H1 (cell line): Measurements from ENCODE around the gene CAST. TPM values are rescaled to one million over a fixed set of nuclear protein-coding genes. Genes with fewer than 3 reads are reported as not detected.

ENCODE experiments used
- CTCF ChIA-PET: fragments of 300-600 bp; sonication (Branson Sonifier 250); formaldehyde crosslinking; loops from one replicate; lab custom pipeline; 2021; ENCODE audit not compliant: partially characterized antibody; lab: Charles Lee
- POLR2A ChIA-PET: fragments of 300-600 bp; sonication (Branson Sonifier 250); formaldehyde crosslinking; loops from one replicate; lab custom pipeline; 2021; ENCODE audit warnings: inconsistent platforms; ENCODE audit not compliant: partially characterized antibody; lab: Charles Lee
- DNase-seq, 2 experiments: peaks; one replicate each; pipeline versions ENCODE4 v3.0.0 to v3.0.0-alpha.2; 2010 to 2022; ENCODE audit warnings: low spot score in 2 of 2, low read depth in 1 of 2, mixed read lengths in 1 of 2
- FAIRE-seq: peaks from 2 replicates; lab custom pipeline; 2011; peaks lifted over from hg19 to GRCh38; lab: Jason Lieb, UNC
- H2AFZ ChIP-seq: 2 replicates; pipeline ENCODE4 v1.8.1; 2012; ENCODE audit warnings: low read length, inconsistent platforms
- H2AK5ac ChIP-seq: 2 replicates; pipeline ENCODE4 v1.6.1; 2013; ENCODE audit warnings: low read depth, low read length
- H2BK120ac ChIP-seq: replicated peaks from 2 replicates; pipeline ENCODE3; 2013; ENCODE audit warnings: low read depth, low read length, inconsistent platforms
- H2BK12ac ChIP-seq: 2 replicates; pipeline ENCODE4 v1.6.1; 2013; ENCODE audit warnings: low read depth, low read length
- H2BK15ac ChIP-seq: 2 replicates; pipeline ENCODE4 v1.6.1; 2013; ENCODE audit warnings: low read length
- H2BK20ac ChIP-seq: 2 replicates; pipeline ENCODE4 v1.6.1; 2013; ENCODE audit warnings: low read length
- H2BK5ac ChIP-seq: 2 replicates; pipeline ENCODE4 v1.6.1; 2013; ENCODE audit warnings: low read depth, low read length
- H3K14ac ChIP-seq: 2 replicates; pipeline ENCODE4 v1.6.1; 2013; ENCODE audit warnings: inconsistent platforms; ENCODE audit not compliant: insufficient read length
- H3K18ac ChIP-seq: 2 replicates; pipeline ENCODE4 v1.6.1; 2013; ENCODE audit warnings: low read length; ENCODE audit errors: extremely low read depth
- H3K23ac ChIP-seq: 2 replicates; pipeline ENCODE4 v1.6.1; 2013; ENCODE audit warnings: inconsistent platforms; ENCODE audit not compliant: insufficient read length
- H3K23me2 ChIP-seq: 2 replicates; pipeline ENCODE4 v1.6.1; 2013; ENCODE audit warnings: low read depth, low read length
- H3K27ac ChIP-seq: 2 replicates; pipeline ENCODE4 v1.6.1; 2011; ENCODE audit warnings: low read depth, low read length, inconsistent platforms
- H3K27me3 ChIP-seq, 4 experiments: replicated peaks in 1 of 4; 1 replicate in 1 of 4; 2 replicates in 3 of 4; pipeline versions ENCODE4 v1.6.1 to v1.8.1; 2011 to 2013; ENCODE audit warnings: low read length in 3 of 4, mild to moderate bottlenecking in 3 of 4, inconsistent platforms in 2 of 4, mixed read lengths in 2 of 4, moderate library complexity in 1 of 4; ENCODE audit not compliant: control insufficient read depth in 3 of 4, insufficient read depth in 3 of 4; ENCODE audit errors: extremely low read depth in 1 of 4
- H3K36me3 ChIP-seq, 4 experiments: 2 replicates each; pipeline versions ENCODE4 v1.6.1 to v1.8.1; 2011 to 2013; ENCODE audit warnings: mild to moderate bottlenecking in 4 of 4, low read length in 3 of 4, moderate library complexity in 2 of 4, control low read depth in 1 of 4, inconsistent platforms in 1 of 4; ENCODE audit not compliant: insufficient read depth in 4 of 4, control insufficient read depth in 2 of 4
- H3K4ac ChIP-seq: replicated peaks from 2 replicates; pipeline ENCODE3; 2013; ENCODE audit warnings: low read length, low read depth, mixed read lengths, inconsistent platforms; ENCODE audit not compliant: insufficient read length
- H3K4me1 ChIP-seq, 4 experiments: replicated peaks in 1 of 4; 1 replicate in 1 of 4; 2 replicates in 3 of 4; pipeline versions ENCODE4 v1.6.1 to v1.8.1; 2011 to 2013; ENCODE audit warnings: low read length in 3 of 4, inconsistent platforms in 2 of 4, mixed read lengths in 1 of 4; ENCODE audit not compliant: insufficient read depth in 4 of 4, control insufficient read depth in 3 of 4
- H3K4me2 ChIP-seq, 2 experiments: 2 replicates each; pipeline versions ENCODE4 v1.6.1 to v1.8.1; 2011 to 2013; ENCODE audit warnings: low read depth in 2 of 2, low read length in 2 of 2, control low read depth in 1 of 2, inconsistent platforms in 1 of 2, mild to moderate bottlenecking in 1 of 2; ENCODE audit not compliant: insufficient read depth in 1 of 2
- H3K4me3 ChIP-seq, 4 experiments: fragments of 200-600, 300-600 bp in 1 of 4; sonication (generic), shearing (Covaris generic), sonication (Bioruptor Twin) in 1 of 4; 2 replicates each; pipeline versions ENCODE4 v1.5.1 to v1.8.1; 2011 to 2016; ENCODE audit warnings: low read length in 4 of 4, low read depth in 3 of 4, control low read depth in 2 of 4, inconsistent platforms in 2 of 4, mild to moderate bottlenecking in 2 of 4, mixed read lengths in 1 of 4, moderate library complexity in 1 of 4; ENCODE audit not compliant: insufficient read depth in 2 of 4; ENCODE audit errors: extremely low read depth in 1 of 4
- H3K56ac ChIP-seq: replicated peaks from 2 replicates; pipeline ENCODE3; 2013; ENCODE audit warnings: low read depth, mild to moderate bottlenecking, mixed read lengths, low read length, inconsistent platforms; ENCODE audit not compliant: insufficient read length
- H3K79me1 ChIP-seq: 2 replicates; pipeline ENCODE4 v1.6.1; 2013; ENCODE audit warnings: low read depth, low read length, control low read depth
- H3K79me2 ChIP-seq, 2 experiments: 2 replicates each; pipeline versions ENCODE4 v1.6.1 to v1.8.1; 2012 to 2013; ENCODE audit warnings: low read length in 2 of 2, mild to moderate bottlenecking in 2 of 2, inconsistent platforms in 1 of 2; ENCODE audit not compliant: insufficient read depth in 2 of 2, control insufficient read depth in 1 of 2
- H3K9ac ChIP-seq, 4 experiments: replicated peaks in 1 of 4; 1 replicate in 1 of 4; 2 replicates in 3 of 4; pipeline versions ENCODE4 v1.6.1 to v1.8.1; 2011 to 2013; ENCODE audit warnings: low read depth in 3 of 4, low read length in 3 of 4, control low read depth in 2 of 4, mild to moderate bottlenecking in 2 of 4, moderate library complexity in 2 of 4, inconsistent platforms in 1 of 4; ENCODE audit errors: extremely low read depth in 1 of 4
- H3K9me3 ChIP-seq, 2 experiments: 2 replicates each; pipeline versions ENCODE4 v1.6.1 to v1.8.1; 2012 to 2013; ENCODE audit warnings: mild to moderate bottlenecking in 2 of 2, moderate library complexity in 2 of 2, control low read depth in 1 of 2, inconsistent platforms in 1 of 2, low read depth in 1 of 2, low read length in 1 of 2, mixed read lengths in 1 of 2; ENCODE audit not compliant: insufficient read depth in 2 of 2
- H4K20me1 ChIP-seq, 2 experiments: replicated peaks in 1 of 2; 2 replicates each; pipeline versions ENCODE3 to v1.8.1; 2011 to 2013; ENCODE audit warnings: inconsistent platforms in 2 of 2, low read length in 2 of 2, mild to moderate bottlenecking in 1 of 2; ENCODE audit not compliant: insufficient read depth in 2 of 2, control insufficient read depth in 1 of 2
- H4K5ac ChIP-seq: 2 replicates; pipeline ENCODE4 v1.6.1; 2013; ENCODE audit warnings: low read length, low read depth, mixed read lengths, inconsistent platforms; ENCODE audit not compliant: insufficient read length
- H4K8ac ChIP-seq: 2 replicates; pipeline ENCODE4 v1.8.0; 2013; ENCODE audit warnings: mild to moderate bottlenecking, moderate library complexity, low read length, inconsistent platforms; ENCODE audit not compliant: insufficient read depth; ENCODE audit errors: extremely low read depth
- H4K91ac ChIP-seq: replicated peaks from 2 replicates; pipeline ENCODE3; 2013; ENCODE audit warnings: low read length, mixed read lengths, inconsistent platforms; ENCODE audit not compliant: insufficient read length
- SP1 ChIP-seq: IDR thresholded peaks from 2 replicates; pipeline ENCODE4 v1.6.1; 2011; ENCODE audit warnings: low read depth, low read length
- WGBS, 2 experiments: shearing (Covaris generic) in 1 of 2; methylation state at CpG; one replicate each; pipeline versions ENCODE4 v1.1.6 to v1.1.7; 2013 to 2015; ENCODE audit warnings: low lambda C conversion rate in 2 of 2, mixed read lengths in 2 of 2, inconsistent platforms in 1 of 2, low coverage in 1 of 2, missing lambda C conversion rate in 1 of 2; ENCODE audit not compliant: insufficient replicate concordance in 2 of 2, insufficient coverage in 1 of 2, insufficient read length in 1 of 2; ENCODE audit errors: extremely low coverage in 1 of 2, missing lambda C conversion rate in 1 of 2; 5-methylcytosine and 5-hydroxymethylcytosine counted together
- polyA plus RNA-seq, 7 experiments: library from polyadenylated mRNA; depleted of rRNA in 3 of 7; stranded (reverse) in 5 of 7; unstranded in 2 of 7; fragments of >200 nt in 5 of 7; fragments of 200-250 nt in 2 of 7; gene quantifications; 1 replicate in 5 of 7; 2 replicates in 1 of 7; 4 replicates in 1 of 7; pipeline versions ENCODE4 v1.2.1 to v1.2.3, GENCODE V29; 2011 to 2013; ENCODE audit warnings: missing spikeins in 2 of 7, mixed read lengths in 2 of 7
- total RNA-seq: library from RNA; stranded (reverse); fragmentation: NEBNext Ultra II Directional; extraction: Animal tissue kit (Norgen Biotek cat#: 25700); gene quantifications from 2 replicates; pipeline ENCODE4 v1.2.1, GENCODE V29; 2021

Gene CAST
- total and polyA plus RNA-seq, 2 of the 8 experiments (the other 6 are each of a cell fraction or from before 2014, with no cell fraction given), result 9.0 to 48.2 TPM

DNA sequence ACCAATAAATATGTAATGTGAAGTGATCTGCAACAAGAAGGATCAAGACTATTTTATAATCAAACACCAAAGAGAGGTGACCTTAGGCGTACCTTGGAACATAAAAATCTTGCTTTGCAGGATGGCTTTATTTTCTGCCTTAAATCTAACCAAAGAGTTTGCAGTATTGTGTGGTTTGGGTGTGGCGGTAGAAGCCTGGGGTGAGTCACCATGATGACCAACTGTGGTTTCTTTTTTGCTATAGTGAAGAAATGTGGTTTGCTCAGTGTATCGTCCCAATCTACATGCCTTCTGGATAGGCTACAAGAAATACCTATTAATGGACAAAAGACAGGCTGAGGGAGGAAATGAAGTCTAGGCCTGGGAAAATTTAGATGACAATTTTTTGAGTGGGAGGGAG, 5.1 kb upstream of the CAST start:
- H3K56ac ChIP-seq, result no peak overlapping the region
- H3K79me2 ChIP-seq, result no peaks in the 10 kb centered on the region
- TF ChIP-seq SP1, result no peak
- TF ChIP-seq, all 59 proteins: peak for 0
- Histone ChIP-seq H3K4me2 (no peak overlapping the region), H3K9me3 (no peaks in the 10 kb centered on the region), H3K36me3 (no peaks in the 10 kb centered on the region), H4K5ac (no peak overlapping the region), H2BK15ac (no peak overlapping the region), H3K27ac (no peak overlapping the region), H3K4me1 (peaks cover 3 to 10% (median 7%) of the 10 kb centered on the region in 4 experiments; a peak in 5 of 7 replicates), H3K27me3 (peaks cover 0 to 8% (median 2%) of the 10 kb centered on the region in 4 experiments; a peak in 3 of 7 replicates), H4K91ac (no peak overlapping the region), H2BK12ac (no peak overlapping the region), H2BK20ac (no peak overlapping the region), H4K8ac (no peak overlapping the region), H3K18ac (no peak overlapping the region), H2BK120ac (no peak overlapping the region), H2AFZ (no peak overlapping the region), H2AK5ac (no peak overlapping the region), H3K79me1 (no peaks in the 10 kb centered on the region), H3K23me2 (peaks cover 8% of the 10 kb centered on the region; the same call in 1 of the 2 replicates), H2BK5ac (no peak overlapping the region), H3K9ac (no peak overlapping the region), H3K4me3 (no peak overlapping the region), H3K23ac (no peak overlapping the region), H3K14ac (no peak overlapping the region), H3K4ac (no peak overlapping the region), H4K20me1 (no peaks in the 10 kb centered on the region)
- DNase-seq (no peak), FAIRE-seq (no peak)
- POLR2A ChIA-PET, result interaction anchor here (0.7 kb wide), 1 partner anchor 32 kb away, joined by 3 read pairs; no protein-coding TSS in a partner anchor
- CTCF ChIA-PET, result interaction anchor here (1.1 kb wide), 2 partner anchors 120 to 156 kb away, joined by 3 to 5 read pairs; no protein-coding TSS in a partner anchor
- WGBS, 2 experiments, result 86% methylated on average over 3 of the region's 3 CpGs; no CpG with 5 or more reads in 1 of the 2 experiments
